NCI-H460 (cell line): ENCODE results near the gene RPS4Y2. TPM values are rescaled to one million over a fixed set of nuclear protein-coding genes. Genes with fewer than 3 reads are reported as not detected.

ENCODE experiments used
- DNase-seq: peaks from one replicate; pipeline ENCODE4 v3.0.0-alpha.2; 2016; ENCODE audit warnings: low read depth; ENCODE audit errors: extremely low read depth
- total RNA-seq: library from RNA; depleted of rRNA; stranded (reverse); fragments of >200 nt; shearing (Covaris generic); gene quantifications from 2 replicates; pipeline ENCODE4 v1.2.3, GENCODE V29; 2014; rRNA removed

Gene RPS4Y2
- total RNA-seq, 1 experiment from 2014 or later: not detected

DNA sequence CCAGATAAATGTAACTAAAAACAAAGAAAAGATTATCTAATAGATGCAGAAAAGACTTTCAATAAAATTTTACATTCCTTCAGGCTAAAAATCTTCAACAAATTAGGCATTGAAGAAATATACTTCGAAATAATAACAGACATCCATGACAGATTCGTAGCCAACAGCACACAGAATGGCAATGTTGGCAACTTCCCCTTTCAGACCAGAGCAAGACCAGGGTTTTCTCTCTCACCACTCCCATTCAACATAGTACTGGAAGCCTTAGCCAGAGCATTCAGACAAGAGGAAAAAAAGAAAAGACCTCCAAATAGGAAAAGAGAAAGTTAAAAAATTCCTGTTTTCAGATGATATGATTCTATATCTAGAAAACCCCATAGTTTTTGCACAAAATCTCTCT lies 61.2 kb downstream of the RPS4Y2 start:
- no peak for DNase-seq

Other genes starting within 250 kb of the RPS4Y2 start
- 96.2 and 116 TPM in 2 replicates for gene EIF1AY, start 180.3 kb upstream of the RPS4Y2 start, total RNA-seq